Suppressor macrophage (primary cell): ENCODE results near the gene CFAP119.

ENCODE experiments used
- DNase-seq, 4 experiments: peaks; one replicate each; pipeline ENCODE4 v3.0.0-alpha.2; 2020 to 2022

Gene CFAP119

GRCh38 chr16:30761427-30761927, 385 bp downstream of the CFAP119 start:
- peak in 2 of 4 experiments; percentile 9 to 11 for DNase-seq

- DNase-seq: peak in 3 of 4 experiments; percentile 11 to 31 (median 14)
Observed at GRCh38 chr16:30760577-30761426, 1.1 kb downstream of the CFAP119 start.

- DNase-seq: peak; percentile 18 to 64 (median 48)
Observed at GRCh38 chr16:30760001-30760559, 1.8 kb downstream of the CFAP119 start.

- DNase-seq: peak; percentile 48 to 78 (median 74)
Observed at GRCh38 chr16:30758988-30759491, 2.8 kb downstream of the CFAP119 start.

GRCh38 chr16:30757316-30757715, 4.5 kb downstream of the CFAP119 start:
- DNase-seq: no peak

GRCh38 chr16:30756781-30757100, 5.1 kb downstream of the CFAP119 start:
- no peak for DNase-seq

- DNase-seq: no peak
Observed at GRCh38 chr16:30755955-30756780, 5.7 kb downstream of the CFAP119 start.

GRCh38 chr16:30753596-30753995, 8.3 kb downstream of the CFAP119 start:
- no peak for DNase-seq

GRCh38 chr16:30750876-30751465, 10.9 kb downstream of the CFAP119 start:
- DNase-seq: no peak

GRCh38 chr16:30750201-30750600, 11.7 kb downstream of the CFAP119 start:
- no peak for DNase-seq

- DNase-seq: peak; percentile 10 to 64 (median 50)
Observed at GRCh38 chr16:30748634-30749445, 13.0 kb downstream of the CFAP119 start.

GRCh38 chr16:30747799-30748633, 13.8 kb downstream of the CFAP119 start, which contains the start of gene PHKG2:
Gene PHKG2 (plus strand): TSS chr16:30748425. CDS start chr16:30748821, 396 bp downstream.
- peak; percentile 99 to 100 (median 100) for DNase-seq

GRCh38 chr16:30747331-30747730, 14.5 kb downstream of the CFAP119 start:
- DNase-seq: no peak

- DNase-seq: peak; percentile 21 to 50 (median 30)
Observed at GRCh38 chr16:30746638-30747175, 15.2 kb downstream of the CFAP119 start.

- no peak for DNase-seq
Observed at GRCh38 chr16:30745082-30745481, 16.8 kb downstream of the CFAP119 start.

GRCh38 chr16:30744183-30744582, 17.7 kb downstream of the CFAP119 start:
- DNase-seq: no peak

- DNase-seq: no peak
Observed at GRCh38 chr16:30743716-30744115, 18.1 kb downstream of the CFAP119 start.

- no peak for DNase-seq
Observed at GRCh38 chr16:30741461-30741914, 20.4 kb downstream of the CFAP119 start.

- no peak for DNase-seq
Observed at GRCh38 chr16:30740364-30741251, 21.3 kb downstream of the CFAP119 start.
